ENCODE results near the gene C17orf100.

DNA sequence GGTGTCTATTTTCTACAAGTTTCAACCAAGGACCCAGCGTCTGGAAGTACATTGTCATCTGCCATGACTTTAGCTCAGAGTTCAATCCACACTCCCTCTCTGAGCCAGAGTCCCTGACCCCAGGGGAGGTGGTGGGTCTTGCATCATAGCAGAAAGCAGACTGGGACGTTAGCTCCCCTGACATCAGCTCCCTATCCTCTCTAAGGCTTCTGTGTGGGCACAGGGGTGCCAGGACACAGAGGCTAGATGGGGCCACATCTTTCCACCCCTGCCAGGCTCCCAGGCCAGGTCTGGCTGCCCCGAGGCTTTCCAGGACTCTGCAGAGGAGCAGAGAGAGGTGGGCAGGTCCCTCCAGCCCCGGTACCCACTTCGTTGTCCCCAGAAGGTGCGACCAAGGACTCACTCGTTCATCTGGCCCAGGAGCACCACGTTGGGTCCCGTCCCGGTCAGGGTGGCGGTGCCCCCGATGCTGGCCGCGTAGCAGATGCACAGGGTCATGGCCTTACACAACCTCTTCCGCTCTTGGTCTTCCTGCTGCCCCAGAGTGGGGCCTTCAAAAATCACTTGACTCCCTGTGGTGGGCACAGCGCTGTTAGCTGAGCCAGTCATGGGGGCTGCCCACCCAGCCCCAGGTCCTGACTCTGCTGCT, 51.1 kb downstream of the C17orf100 start:
- TF ChIP-seq, protein P1, sequence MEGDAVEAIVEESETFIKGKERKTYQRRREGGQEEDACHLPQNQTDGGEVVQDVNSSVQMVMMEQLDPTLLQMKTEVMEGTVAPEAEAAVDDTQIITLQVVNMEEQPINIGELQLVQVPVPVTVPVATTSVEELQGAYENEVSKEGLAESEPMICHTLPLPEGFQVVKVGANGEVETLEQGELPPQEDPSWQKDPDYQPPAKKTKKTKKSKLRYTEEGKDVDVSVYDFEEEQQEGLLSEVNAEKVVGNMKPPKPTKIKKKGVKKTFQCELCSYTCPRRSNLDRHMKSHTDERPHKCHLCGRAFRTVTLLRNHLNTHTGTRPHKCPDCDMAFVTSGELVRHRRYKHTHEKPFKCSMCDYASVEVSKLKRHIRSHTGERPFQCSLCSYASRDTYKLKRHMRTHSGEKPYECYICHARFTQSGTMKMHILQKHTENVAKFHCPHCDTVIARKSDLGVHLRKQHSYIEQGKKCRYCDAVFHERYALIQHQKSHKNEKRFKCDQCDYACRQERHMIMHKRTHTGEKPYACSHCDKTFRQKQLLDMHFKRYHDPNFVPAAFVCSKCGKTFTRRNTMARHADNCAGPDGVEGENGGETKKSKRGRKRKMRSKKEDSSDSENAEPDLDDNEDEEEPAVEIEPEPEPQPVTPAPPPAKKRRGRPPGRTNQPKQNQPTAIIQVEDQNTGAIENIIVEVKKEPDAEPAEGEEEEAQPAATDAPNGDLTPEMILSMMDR (optimal IDR thresholded peaks at IDR 0.05 in 1 of 3, IDR thresholded peaks at IDR 0.05 in 1 of 3, conservative IDR thresholded peaks at IDR 0.05 in 1 of 3; ENCODE audit: extremely low read depth in 1 of 3, insufficient read depth in 2 of 3, low read length in 3 of 3): no peak
- no peak for TF ChIP-seq EZH2 (IDR thresholded peaks at IDR 0.05; ENCODE audit: low read length)

Measured in keratinocyte (primary cell).